ENCODE data around the gene RCOR1.

- TF ChIP-seq CTCF (IDR thresholded peaks at IDR 0.05; ENCODE audit: insufficient read depth, low read length, poor library complexity, severe bottlenecking) (no peak), EZH2phosphoT487 (conservative IDR thresholded peaks at IDR 0.05; ENCODE audit: low read length) (no peak)
These were observed 178.0 kb downstream of the RCOR1 start for GRCh38 chr14:102770147-102771123.
